Mesodermal cell (in vitro differentiated cells): ENCODE measurements around the gene TLN1.
A peak's percentile ranks its signal among the peaks of the same experiment; 100 is the strongest.

Source experiments
- H3K27ac ChIP-seq: 2 replicates; pipeline ENCODE4 v1.7.0; 2013; ENCODE audit warnings: mild to moderate bottlenecking, low read depth, low read length, moderate library complexity; ENCODE audit not compliant: severe bottlenecking
- H3K36me3 ChIP-seq: 2 replicates; pipeline ENCODE4 v1.7.1; 2013; ENCODE audit warnings: mild to moderate bottlenecking, low read length, moderate library complexity; ENCODE audit not compliant: control insufficient read depth, insufficient read depth
- H3K4me1 ChIP-seq: one replicate; pipeline ENCODE4 v1.7.1; 2013; ENCODE audit warnings: mild to moderate bottlenecking, low read length; ENCODE audit not compliant: insufficient read depth, control insufficient read depth, poor library complexity, severe bottlenecking
- H3K4me3 ChIP-seq: 2 replicates; pipeline ENCODE4 v1.7.0; 2013; ENCODE audit warnings: low read length, control low read depth, mild to moderate bottlenecking; ENCODE audit not compliant: insufficient read depth, poor library complexity, severe bottlenecking; ENCODE audit errors: extremely low read depth
- H3K9me3 ChIP-seq: 2 replicates; pipeline ENCODE4 v1.7.1; 2013; ENCODE audit warnings: mild to moderate bottlenecking, low read length, moderate library complexity; ENCODE audit not compliant: control insufficient read depth
- WGBS, 2 experiments: methylation state at CpG; one replicate each; pipeline ENCODE4 v1.1.5; 2013; ENCODE audit warnings: missing lambda C conversion rate in 2 of 2; ENCODE audit not compliant: insufficient coverage in 2 of 2; 5-methylcytosine and 5-hydroxymethylcytosine counted together

The TLN1 gene

DNA sequence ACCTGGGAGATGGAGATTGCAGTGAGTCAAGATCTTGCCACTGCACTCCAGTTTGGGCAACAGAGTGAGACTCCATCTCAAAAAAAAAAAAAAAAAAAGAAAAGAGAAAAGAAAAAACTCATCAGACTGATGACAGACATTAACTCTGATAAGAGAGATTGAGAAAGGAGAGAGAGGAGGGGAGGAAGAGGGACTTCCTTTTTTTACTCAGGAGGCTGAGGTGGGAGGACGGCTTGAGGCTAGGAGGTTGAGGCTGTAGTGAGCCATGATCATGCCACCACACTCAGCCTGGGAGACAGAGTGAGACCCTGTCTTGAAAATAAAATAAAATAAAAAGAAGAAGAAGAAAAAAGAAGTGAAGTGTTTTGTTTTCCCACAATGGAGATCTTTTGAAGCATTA is 31.8 kb upstream of the TLN1 start:
- Histone ChIP-seq H3K4me3 (no peak overlapping the region), H3K27ac (no peak overlapping the region), H3K9me3 (no peaks in the 10 kb centered on the region), H3K4me1 (no peaks in the 10 kb centered on the region), H3K36me3 (no peaks in the 10 kb centered on the region)
- WGBS, 2 experiments: 100% methylated on average over 1 of the region's 1 CpG

DNA sequence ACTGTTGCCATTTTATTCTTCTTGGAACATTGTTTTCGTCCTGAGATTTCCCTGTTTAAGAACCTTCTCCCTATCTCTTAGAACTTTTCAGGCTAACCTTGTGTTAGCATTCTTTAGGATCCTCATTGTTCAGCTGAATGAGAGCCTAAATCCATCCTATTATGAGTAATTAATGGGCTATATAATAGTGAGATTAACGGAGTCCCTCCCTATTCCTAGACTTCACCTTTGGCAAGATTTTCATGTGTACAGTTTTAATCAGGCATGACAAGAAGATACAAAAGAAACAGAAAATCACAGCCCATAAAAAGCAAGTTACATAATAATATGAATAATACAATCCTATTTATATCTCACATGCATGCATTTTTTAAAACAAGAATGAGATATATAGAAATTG is 31.2 kb upstream of the TLN1 start:
- Histone ChIP-seq H3K4me1 (peaks cover 1% of the 10 kb centered on the region), H3K9me3 (no peaks in the 10 kb centered on the region)
- no CpG with 5 or more reads among the region's 2 CpGs for WGBS, 2 experiments

DNA sequence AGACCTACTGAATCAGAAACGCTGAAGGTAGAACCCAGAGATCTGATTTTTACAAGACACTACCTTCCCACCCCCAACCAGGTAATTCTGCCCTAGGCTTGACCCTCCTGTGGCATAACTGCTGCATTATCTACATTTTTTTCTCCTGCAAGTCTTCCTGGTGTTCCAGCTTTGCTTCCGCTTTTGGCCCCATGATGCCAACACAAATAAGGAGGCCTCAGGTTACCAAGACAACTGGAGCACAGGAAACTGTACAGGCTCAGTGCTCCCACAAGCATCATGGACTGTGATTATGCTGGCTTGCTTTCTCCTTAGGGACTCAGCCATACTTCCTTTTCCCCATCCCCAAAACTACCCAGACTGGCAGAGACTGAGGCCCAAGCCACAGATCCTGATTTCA is 28.7 kb upstream of the TLN1 start:
- peak overlapping the region; percentile 36 for H3K27ac ChIP-seq
- WGBS, 2 experiments: 94 to 100% methylated on average over 1 to 2 of the region's 2 CpGs
- H3K9me3 ChIP-seq: no peaks in the 10 kb centered on the region

More for the DNA sequence above, 31.2 kb upstream of the TLN1 start:
- Histone ChIP-seq H3K36me3 (no peaks in the 10 kb centered on the region), H3K27ac (no peak overlapping the region), H3K4me3 (no peak overlapping the region)

GRCh38 chr9:35759795-35760194 is 27.8 kb upstream of the TLN1 start:
- no peaks in the 10 kb centered on the region for H3K9me3 ChIP-seq
- H3K36me3 ChIP-seq: peaks cover 2% of the 10 kb centered on the region
- 86 to 96% methylated on average over 4 of the region's 4 CpGs for whole genome bisulfite sequencing, 2 experiments
- H3K4me1 ChIP-seq: peaks cover 11% of the 10 kb centered on the region
- H3K4me3 ChIP-seq: no peak overlapping the region
- no peak overlapping the region for H3K27ac ChIP-seq

More for the DNA sequence above, 28.7 kb upstream of the TLN1 start:
- Histone ChIP-seq H3K4me1 (peaks cover 11% of the 10 kb centered on the region), H3K36me3 (no peaks in the 10 kb centered on the region), H3K4me3 (no peak overlapping the region)

DNA sequence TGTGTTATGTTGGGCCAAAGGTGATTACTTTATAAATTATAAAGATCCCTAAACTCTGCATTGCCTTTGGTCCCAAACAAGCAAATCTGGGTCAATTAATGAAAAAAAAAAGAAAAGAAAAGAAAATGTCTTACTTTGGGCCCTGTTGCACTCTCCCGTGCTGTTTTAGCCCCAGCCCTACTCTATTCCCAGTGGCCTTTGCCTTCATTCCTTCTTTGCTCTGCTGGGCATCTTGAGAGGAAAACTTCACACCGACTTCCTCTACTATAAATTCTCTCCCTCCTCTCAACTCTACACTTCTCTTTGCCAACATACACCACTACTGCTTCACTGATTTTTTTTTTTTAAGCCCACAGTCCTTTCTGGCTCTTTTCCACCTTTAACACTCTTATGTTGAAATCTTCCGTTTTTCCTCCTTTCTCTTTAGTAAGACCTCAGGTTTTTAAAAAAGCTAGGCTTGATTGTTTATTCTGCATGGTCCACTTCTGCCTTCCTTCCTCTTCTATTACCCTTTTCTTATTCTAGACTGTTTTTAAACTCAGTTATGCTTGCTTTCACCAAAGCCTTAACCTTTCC is 26.6 kb upstream of the TLN1 start:
- no peak overlapping the region for H3K27ac ChIP-seq

GRCh38 chr9:35757892-35758275 is 25.9 kb upstream of the TLN1 start:
- Histone ChIP-seq H3K9me3 (no peaks in the 10 kb centered on the region), H3K4me3 (peak overlapping the region; percentile 50), H3K4me1 (peaks cover 17% of the 10 kb centered on the region), H3K27ac (no peak overlapping the region), H3K36me3 (peaks cover 22% of the 10 kb centered on the region)

More for the DNA sequence above, 26.6 kb upstream of the TLN1 start:
- Histone ChIP-seq H3K9me3 (no peaks in the 10 kb centered on the region), H3K4me1 (peaks cover 17% of the 10 kb centered on the region), H3K4me3 (no peak overlapping the region), H3K36me3 (peaks cover 15% of the 10 kb centered on the region)
- WGBS, 2 experiments: 83 to 89% methylated on average over 2 to 3 of the region's 3 CpGs

- Histone ChIP-seq H3K4me3 (peak overlapping the region; percentile 50), H3K9me3 (no peaks in the 10 kb centered on the region), H3K27ac (peak overlapping the region; percentile 73), H3K4me1 (peaks cover 17% of the 10 kb centered on the region), H3K36me3 (peaks cover 27% of the 10 kb centered on the region)
- WGBS, 2 experiments: 3 to 13% methylated on average over 18 to 20 of the region's 20 CpGs
Observed at GRCh38 chr9:35757226-35757891, 25.4 kb upstream of the TLN1 start.

DNA sequence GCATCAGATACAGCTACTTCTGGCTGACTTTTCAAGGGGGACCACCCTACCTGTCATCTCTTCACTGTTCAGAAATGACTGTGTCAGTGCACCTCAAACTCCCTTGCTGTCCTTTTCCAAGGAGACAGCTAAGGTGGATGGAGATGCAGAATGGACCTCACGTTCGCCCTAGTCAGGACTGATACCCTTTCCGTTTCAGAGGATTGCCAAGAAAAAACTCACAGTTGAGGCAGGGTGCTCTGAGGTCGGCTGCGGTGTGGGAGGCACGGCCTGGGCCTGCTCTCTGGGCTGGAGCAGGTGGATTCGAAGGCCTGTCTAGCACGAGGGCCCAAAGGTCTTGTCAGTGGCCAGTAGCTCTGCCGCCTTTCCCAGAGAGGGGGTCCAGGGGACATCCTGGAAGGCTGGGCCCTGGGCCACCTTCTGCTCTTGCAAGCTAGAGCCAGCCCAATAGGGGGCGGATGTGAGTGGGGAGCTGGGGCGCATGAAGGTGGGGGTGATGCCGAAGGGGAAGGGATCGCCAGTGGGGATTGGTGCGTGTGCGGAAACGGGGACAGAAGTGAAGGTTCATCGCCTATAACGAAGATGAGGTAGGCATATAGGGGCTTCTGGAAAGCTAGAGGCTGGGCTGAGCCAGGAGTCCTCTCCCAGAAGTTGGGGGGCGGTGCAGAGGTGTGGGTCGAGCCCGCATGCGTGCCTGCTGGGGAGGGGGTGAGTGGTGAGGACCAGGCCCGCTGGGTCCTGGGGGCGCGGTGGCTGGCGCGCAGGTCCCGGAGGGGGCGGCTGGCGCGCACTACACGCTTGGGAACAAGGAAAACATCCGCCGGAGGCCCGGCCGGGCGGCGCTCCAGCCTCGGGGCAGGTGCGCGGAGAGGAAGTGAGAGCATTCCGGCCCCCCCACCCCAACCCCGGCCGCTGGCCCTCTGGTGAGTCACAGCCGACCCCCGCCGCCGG is 24.6 kb upstream of the TLN1 start:
- H3K4me3 ChIP-seq: peak overlapping the region; percentile 50
- peak overlapping the region; percentile 73 for H3K27ac ChIP-seq

DNA sequence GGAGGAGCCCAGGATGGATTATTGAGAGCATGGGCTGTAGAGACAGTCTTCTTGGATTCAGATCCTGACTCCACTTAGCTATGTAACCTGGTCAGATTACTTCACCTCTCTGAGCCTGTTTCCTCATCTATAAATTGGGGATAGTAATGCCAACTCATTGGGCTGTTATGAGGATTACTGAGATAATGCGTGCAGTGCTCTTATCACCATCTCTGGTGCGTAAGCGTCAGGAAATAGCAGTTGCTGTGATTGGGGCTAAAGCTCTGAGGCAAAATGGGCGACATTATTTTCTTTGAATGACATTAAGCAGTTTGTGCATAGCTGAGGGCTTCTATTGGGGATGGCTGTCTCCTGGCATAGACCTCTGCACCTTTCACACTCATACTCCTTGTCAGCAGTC is 23.1 kb upstream of the TLN1 start:
- 88 to 98% methylated on average over 3 to 4 of the region's 4 CpGs for WGBS, 2 experiments
- Histone ChIP-seq H3K4me3 (no peak overlapping the region), H3K9me3 (no peaks in the 10 kb centered on the region)

More for the DNA sequence above, 24.6 kb upstream of the TLN1 start:
- H3K36me3 ChIP-seq: peaks cover 34% of the 10 kb centered on the region
- WGBS, 2 experiments: 25 to 26% methylated on average over 31 of the region's 48 CpGs
- H3K4me1 ChIP-seq: peaks cover 17% of the 10 kb centered on the region
- no peaks in the 10 kb centered on the region for H3K9me3 ChIP-seq

DNA sequence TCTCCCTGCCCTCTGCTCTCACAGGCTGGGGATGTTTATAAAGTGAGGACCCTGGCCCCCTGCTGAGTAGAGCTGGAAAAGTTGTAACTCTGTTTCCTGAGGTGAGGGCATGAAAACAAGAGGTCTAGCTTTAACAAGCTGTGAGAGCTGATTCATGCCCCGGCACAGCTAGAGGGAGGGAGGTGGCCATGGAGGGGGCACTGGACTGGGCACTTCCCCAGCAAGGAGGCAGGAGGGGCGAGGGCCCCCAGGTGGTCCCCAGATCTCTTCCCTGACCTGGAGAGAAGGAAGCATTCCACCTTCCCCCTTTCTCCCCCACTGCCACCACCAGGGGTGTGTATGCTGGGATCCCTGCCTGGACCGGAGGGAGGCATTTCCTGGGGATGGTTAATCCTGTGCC is 22.3 kb upstream of the TLN1 start, which contains the start of gene MSMP:
Gene MSMP, minus strand, starts transcription at position 13 of the 400 bp plus-strand sequence. CDS start 147 bp downstream, outside the sequence.
- no peak within 1 kb of the TSS for H3K4me3 ChIP-seq
- H3K36me3 ChIP-seq: peaks cover 34% of the 10 kb centered on the region
- no peaks in the 10 kb centered on the region for H3K9me3 ChIP-seq
- H3K4me1 ChIP-seq: peaks cover 22% of the 10 kb centered on the region
- 83 to 85% methylated on average over 2 of the region's 3 CpGs for WGBS, 2 experiments
- no peak within 1 kb of the TSS for H3K27ac ChIP-seq

More for the DNA sequence above, 23.1 kb upstream of the TLN1 start:
- Histone ChIP-seq H3K36me3 (peaks cover 34% of the 10 kb centered on the region), H3K4me1 (peaks cover 20% of the 10 kb centered on the region), H3K27ac (no peak overlapping the region)
